ENCODE data around the gene CDON.

Gene CDON

GRCh38 chr11:126062679-126063506 is at the start of gene CDON:
TSS of gene CDON (minus strand) at chr11:126062866. CDS start at chr11:126023476, 39,390 bp downstream.
- peak; percentile 89 for DNase-seq

- peak; percentile 66 for DNase-seq
These were observed 48.9 kb upstream of the CDON start for GRCh38 chr11:126111458-126112116.

GRCh38 chr11:126109941-126110731 is 47.5 kb upstream of the CDON start:
- DNase-seq, result no peak

GRCh38 chr11:126106594-126107328 is 44.1 kb upstream of the CDON start:
- no peak for DNase-seq

GRCh38 chr11:126105748-126106080 is 43.0 kb upstream of the CDON start:
- no peak for DNase-seq

GRCh38 chr11:126105022-126105747 is 42.5 kb upstream of the CDON start:
- no peak for DNase-seq

- DNase-seq, result peak; percentile 35
These were observed 41.8 kb upstream of the CDON start for GRCh38 chr11:126104420-126104819.

GRCh38 chr11:126103150-126103549 is 40.5 kb upstream of the CDON start:
- no peak for DNase-seq

GRCh38 chr11:126102436-126102981 is 39.8 kb upstream of the CDON start:
- DNase-seq, result no peak

GRCh38 chr11:126101930-126102283 is 39.2 kb upstream of the CDON start:
- DNase-seq, result no peak

GRCh38 chr11:126101251-126101929 is 38.7 kb upstream of the CDON start:
- DNase-seq, result no peak

GRCh38 chr11:126100716-126101115 is 38.0 kb upstream of the CDON start:
- no peak for DNase-seq

- no peak for DNase-seq
These were observed 35.6 kb upstream of the CDON start for GRCh38 chr11:126098204-126098769.

GRCh38 chr11:126095745-126096144 is 33.1 kb upstream of the CDON start:
- DNase-seq, result no peak

- peak; percentile 92 for DNase-seq
These were observed 27.8 kb upstream of the CDON start for GRCh38 chr11:126090452-126090851.

GRCh38 chr11:126088999-126089398 is 26.3 kb upstream of the CDON start:
- no peak for DNase-seq

- no peak for DNase-seq
These were observed 23.6 kb upstream of the CDON start for GRCh38 chr11:126086248-126086647.

- no peak for DNase-seq
These were observed 21.9 kb upstream of the CDON start for GRCh38 chr11:126084608-126084912.

- DNase-seq, result peak; percentile 51
These were observed 21.4 kb upstream of the CDON start for GRCh38 chr11:126083829-126084607.

Measured in DMS153 (cell line).